A673 (cell line): ENCODE data around the gene KRTAP10-2.

Experiments used
- EZH2 ChIP-seq: fragments of 200-600 bp; sonication (generic); IDR thresholded peaks from 2 replicates; pipeline ENCODE4 v1.6.1; 2017; ENCODE audit warnings: borderline replicate concordance, low read depth, mild to moderate bottlenecking, mixed read lengths, antibody characterized with exemption, low read length; ENCODE audit not compliant: poor library complexity, severe bottlenecking
- TF ChIP-seq, protein P1 (sequence below): fragments of 300-800, 200-600 bp; sonication (generic); conservative IDR thresholded peaks from 2 replicates; pipeline ENCODE4 v1.5.1; 2017; ENCODE audit warnings: low read depth, mild to moderate bottlenecking, antibody characterized with exemption, low read length, moderate library complexity, mixed read lengths

DNA sequence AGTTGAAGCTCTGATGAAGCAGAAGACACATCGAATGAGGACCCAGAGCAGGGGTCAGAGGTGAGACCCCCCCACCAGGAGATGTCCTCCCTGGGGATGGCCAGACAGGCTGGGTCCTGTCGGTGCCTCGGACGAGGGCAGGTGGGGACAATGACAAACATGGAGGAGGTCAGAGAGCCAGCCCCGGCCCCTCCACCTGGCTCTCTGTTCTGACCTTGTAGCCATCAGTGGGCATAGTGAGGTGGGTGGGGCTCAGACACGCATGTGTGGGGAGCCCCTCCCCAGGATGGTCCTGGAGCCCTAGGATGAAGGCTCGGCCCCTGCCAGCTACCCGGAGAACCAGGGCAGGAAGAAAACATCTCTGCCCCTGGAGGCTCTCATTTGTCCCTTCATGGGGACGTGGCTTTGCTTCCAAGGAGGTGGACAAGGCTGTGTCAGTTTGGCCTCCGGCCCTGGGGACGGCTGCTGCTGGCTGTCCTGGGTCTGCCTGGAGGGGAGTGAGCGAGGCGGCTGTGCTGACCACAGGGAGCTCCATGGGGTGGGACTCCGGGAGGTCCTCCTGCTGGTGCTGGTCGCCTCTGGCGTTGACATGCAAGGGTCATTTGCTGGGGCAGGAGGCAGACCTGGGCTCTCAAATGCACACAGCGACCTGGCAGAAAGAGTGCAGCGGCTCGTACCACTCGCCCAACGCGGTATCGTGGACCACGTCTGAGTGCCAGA, 38.4 kb upstream of the KRTAP10-2 start:
- TF ChIP-seq, protein P1, sequence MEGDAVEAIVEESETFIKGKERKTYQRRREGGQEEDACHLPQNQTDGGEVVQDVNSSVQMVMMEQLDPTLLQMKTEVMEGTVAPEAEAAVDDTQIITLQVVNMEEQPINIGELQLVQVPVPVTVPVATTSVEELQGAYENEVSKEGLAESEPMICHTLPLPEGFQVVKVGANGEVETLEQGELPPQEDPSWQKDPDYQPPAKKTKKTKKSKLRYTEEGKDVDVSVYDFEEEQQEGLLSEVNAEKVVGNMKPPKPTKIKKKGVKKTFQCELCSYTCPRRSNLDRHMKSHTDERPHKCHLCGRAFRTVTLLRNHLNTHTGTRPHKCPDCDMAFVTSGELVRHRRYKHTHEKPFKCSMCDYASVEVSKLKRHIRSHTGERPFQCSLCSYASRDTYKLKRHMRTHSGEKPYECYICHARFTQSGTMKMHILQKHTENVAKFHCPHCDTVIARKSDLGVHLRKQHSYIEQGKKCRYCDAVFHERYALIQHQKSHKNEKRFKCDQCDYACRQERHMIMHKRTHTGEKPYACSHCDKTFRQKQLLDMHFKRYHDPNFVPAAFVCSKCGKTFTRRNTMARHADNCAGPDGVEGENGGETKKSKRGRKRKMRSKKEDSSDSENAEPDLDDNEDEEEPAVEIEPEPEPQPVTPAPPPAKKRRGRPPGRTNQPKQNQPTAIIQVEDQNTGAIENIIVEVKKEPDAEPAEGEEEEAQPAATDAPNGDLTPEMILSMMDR = no peak
- no peak for TF ChIP-seq EZH2
